Left lung (tissue), 10 donors: ENCODE measurements around the gene EDEM1. TPM values are rescaled to one million over a fixed set of nuclear protein-coding genes. Genes with fewer than 3 reads are reported as not detected.

ENCODE experiments used
- ATAC-seq: fragments of 200-7000 bp; cut with Tn5 transposase; one replicate; pipeline ENCODE4 v1.9.1; 2020; ENCODE audit warnings: moderate library complexity
- DNase-seq, 4 donors: peaks; one replicate each; pipeline ENCODE4 v3.0.0-alpha.2; 2013 to 2020
- H3K27ac ChIP-seq, 2 donors: fragments of 200-600 bp; sonication (generic) in 1 of 2; one replicate each; pipeline versions ENCODE4 v1.5.0 to v1.8.0; 2020 to 2021
- H3K27me3 ChIP-seq, 2 donors: fragments of 200-600 bp; sonication (generic) in 1 of 2; one replicate each; pipeline versions ENCODE4 v1.5.0 to v1.8.0; 2020 to 2021
- H3K36me3 ChIP-seq, 2 donors: fragments of 200-600 bp; sonication (generic) in 1 of 2; one replicate each; pipeline versions ENCODE4 v1.5.0 to v1.8.0; 2020 to 2021
- H3K4me1 ChIP-seq, 2 donors: fragments of 200-600 bp; one replicate each; pipeline ENCODE4 v1.8.0; 2021
- H3K4me3 ChIP-seq, 2 donors: fragments of 200-600 bp; sonication (generic) in 1 of 2; one replicate each; pipeline versions ENCODE4 v1.5.0 to v1.8.0; 2020 to 2021; ENCODE audit warnings: mild to moderate bottlenecking in 1 of 2
- H3K9me3 ChIP-seq, 2 donors: fragments of 200-600 bp; sonication (generic) in 1 of 2; one replicate each; pipeline versions ENCODE4 v1.5.0 to v1.8.0; 2020 to 2021
- CTCF ChIP-seq, 2 donors: fragments of 200-600 bp; sonication (generic) in 1 of 2; IDR thresholded peaks; one replicate each; pipeline versions ENCODE4 v1.5.0 to v1.8.0; 2021; ENCODE audit warnings: antibody characterized with exemption in 2 of 2
- intact Hi-C, 2 donors: fragments of 100-400 bp; cut with DNase I; formaldehyde crosslinking; loops; one replicate each; pipeline versions ENCODE4 v1.11.2 to v1.14.2; 2022
- polyA plus RNA-seq, 6 donors: library from polyadenylated mRNA; unstranded; fragments of 120-200 nt; gene quantifications; one replicate each; pipeline ENCODE4 v1.2.1, GENCODE V29; 2013; ENCODE audit not compliant: insufficient read length in 6 of 6
- total RNA-seq, 2 donors: library from RNA; stranded (reverse); fragmentation: NEBNext Ultra II Directional; extraction: Animal tissue kit (Norgen Biotek cat#: 25700); gene quantifications; one replicate each; pipeline ENCODE4 v1.2.1, GENCODE V29; 2021
- donor health status: DM: no; HTN: yes; CAD: no.
- donor health status: DM: no; HTN: no; CAD: no.

The EDEM1 gene
- total and polyA plus RNA-seq, 8 donors, result 24.1 to 104 (median 28.3) TPM

- intact Hi-C loops, result no loop called here
Measured at GRCh38 chr3:5194341-5194740, 6.8 kb downstream of the EDEM1 start.

GRCh38 chr3:5194801-5195509 lies 7.4 kb downstream of the EDEM1 start:
- peaks cover 38 to 98% of the 10 kb centered on the region in 2 donors for H3K4me1 ChIP-seq
- H3K36me3 ChIP-seq, result peaks cover 0 to 6% of the 10 kb centered on the region in 2 donors
- no peak for TF ChIP-seq CTCF (IDR thresholded peaks at IDR 0.05)
- intact Hi-C loops, result no loop called here
- ATAC-seq, result peak; percentile 71
- no peak for DNase-seq
- no peak overlapping the region for H3K4me3 ChIP-seq
- peak overlapping the region; percentile 30 to 72 for H3K27ac ChIP-seq
- no peaks in the 10 kb centered on the region for H3K9me3 ChIP-seq
- H3K27me3 ChIP-seq, result no peaks in the 10 kb centered on the region

More at GRCh38 chr3:5194341-5194740, 6.8 kb downstream of the EDEM1 start:
- no peaks in the 10 kb centered on the region for H3K27me3 ChIP-seq
- peak overlapping the region; percentile 30 to 72 for H3K27ac ChIP-seq
- TF ChIP-seq CTCF (IDR thresholded peaks at IDR 0.05), result no peak
- DNase-seq (no peak), ATAC-seq (no peak)
- H3K4me3 ChIP-seq, result no peak overlapping the region
- no peaks in the 10 kb centered on the region for H3K9me3 ChIP-seq
- H3K4me1 ChIP-seq, result peaks cover 38 to 99% of the 10 kb centered on the region in 2 donors
- no peaks in the 10 kb centered on the region for H3K36me3 ChIP-seq

- ATAC-seq (peak; percentile 44), DNase-seq (peak in 1 of 4 donors; percentile 66)
- Histone ChIP-seq H3K27ac (peak overlapping the region; percentile 30 to 72), H3K4me1 (peaks cover 38 to 92% of the 10 kb centered on the region in 2 donors), H3K9me3 (no peaks in the 10 kb centered on the region), H3K4me3 (no peak overlapping the region), H3K36me3 (peaks cover 0 to 12% of the 10 kb centered on the region in 2 donors), H3K27me3 (no peaks in the 10 kb centered on the region)
- no peak for TF ChIP-seq CTCF (IDR thresholded peaks at IDR 0.05)
- intact Hi-C loops, result no loop called here
Measured at GRCh38 chr3:5195605-5196004, 8.1 kb downstream of the EDEM1 start.

DNA sequence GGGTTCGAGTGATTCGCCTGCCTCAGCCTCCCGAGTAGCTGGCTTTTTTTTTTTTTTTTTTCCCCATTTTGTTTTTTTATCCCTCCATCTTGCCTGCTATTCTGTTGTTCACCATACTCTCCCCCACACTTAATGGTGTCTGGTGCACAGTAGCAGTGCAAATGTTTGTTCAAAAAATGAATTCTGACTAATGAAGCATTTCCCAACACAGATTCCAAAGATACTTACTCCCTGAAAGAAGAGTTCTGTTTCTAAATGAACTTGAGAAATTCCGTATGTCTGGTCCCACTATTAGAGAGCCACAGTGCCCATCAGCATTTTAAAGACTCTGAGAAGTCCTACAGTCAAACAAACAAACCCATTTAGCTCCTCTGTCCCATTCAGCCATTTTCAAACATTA lies 9.5 kb downstream of the EDEM1 start:
- no peak for TF ChIP-seq CTCF (IDR thresholded peaks at IDR 0.05)
- Histone ChIP-seq H3K4me1 (peaks cover 33 to 79% of the 10 kb centered on the region in 2 donors), H3K9me3 (no peaks in the 10 kb centered on the region), H3K4me3 (no peak overlapping the region), H3K36me3 (peaks cover 0 to 26% of the 10 kb centered on the region in 2 donors), H3K27ac (peak overlapping the region; percentile 8 to 72), H3K27me3 (no peaks in the 10 kb centered on the region)
- intact Hi-C loops, result no loop called here
- DNase-seq, result no peak
- peak; percentile 7 for ATAC-seq

DNA sequence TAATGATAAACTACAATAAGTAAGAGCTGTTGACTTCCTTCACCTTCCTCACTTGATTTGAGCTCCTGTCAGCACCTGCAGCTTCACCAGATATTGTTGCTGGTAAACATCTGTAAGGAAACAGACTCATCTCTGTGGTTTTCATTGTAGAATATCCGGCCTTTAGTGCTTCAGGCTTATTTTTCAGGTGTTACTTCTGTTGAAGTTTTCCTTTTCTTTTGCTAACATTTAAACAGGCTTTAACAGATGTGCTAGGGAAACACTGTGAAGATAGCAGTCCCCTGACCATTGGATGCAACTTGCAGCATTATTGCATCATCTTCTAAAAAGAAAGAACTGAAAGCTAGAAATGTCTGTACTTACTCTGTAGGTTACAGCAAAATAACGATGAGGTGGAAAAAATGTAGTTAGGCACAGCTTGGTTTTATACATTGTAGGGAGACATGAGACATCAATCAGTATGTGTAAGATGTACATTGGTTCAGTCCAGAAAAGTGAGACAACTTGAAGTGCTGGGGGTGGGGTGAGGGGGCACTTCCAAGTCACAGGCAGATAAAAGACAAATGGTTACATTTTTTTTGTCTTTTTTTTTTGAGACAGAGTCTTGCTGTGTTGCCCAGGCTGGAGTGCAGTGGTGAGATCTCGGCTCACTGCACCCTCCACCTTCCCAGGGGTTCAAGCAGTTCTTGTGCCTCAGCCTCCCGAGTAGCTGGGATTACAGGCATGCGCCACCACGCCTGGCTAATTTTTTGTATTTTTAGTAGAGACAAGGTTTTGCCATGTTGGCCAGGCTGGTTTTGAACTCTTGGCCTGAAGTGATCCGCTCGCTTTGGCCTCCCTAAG lies 10.2 kb downstream of the EDEM1 start:
- intact Hi-C loops, result no loop called here
- Histone ChIP-seq H3K9me3 (no peaks in the 10 kb centered on the region), H3K4me1 (peaks cover 27 to 72% of the 10 kb centered on the region in 2 donors), H3K36me3 (peaks cover 0 to 33% of the 10 kb centered on the region in 2 donors), H3K4me3 (no peak overlapping the region), H3K27me3 (no peaks in the 10 kb centered on the region), H3K27ac (peak overlapping the region in 1 of 2 donors; percentile 72)
- peak; percentile 13 for ATAC-seq
- DNase-seq, result no peak
- no peak for TF ChIP-seq CTCF (IDR thresholded peaks at IDR 0.05)
